IMR-90 (cell line): Measurements from ENCODE around the gene ATXN1. TPM values are rescaled to one million over a fixed set of nuclear protein-coding genes. Genes with fewer than 3 reads are reported as not detected.

ENCODE experiments used
- ATAC-seq: fragments of 200-7000 bp; cut with Tn5 transposase; 2 replicates; pipeline ENCODE4 v1.9.1; 2020; ENCODE audit warnings: low read depth, mild to moderate bottlenecking, moderate library complexity
- BruUV-seq: library from RNA; stranded (reverse); fragments of 400-500 nt; replicated peaks from 2 replicates; lab custom pipeline; 2021; lab: Mats Ljungman, UMichigan
- CTCF ChIA-PET: fragments of 300-600 bp; formaldehyde crosslinking; extraction: SDS; loops from one replicate; lab custom pipeline; 2021; ENCODE audit warnings: antibody characterized with exemption; lab: Yijun Ruan, JAX
- POLR2A ChIA-PET: fragments of 300-600 bp; sonication (Branson Sonifier 250); formaldehyde crosslinking; loops from one replicate; lab custom pipeline; 2022; ENCODE audit warnings: antibody characterized with exemption; ENCODE audit not compliant: unreplicated experiment; lab: Charles Lee
- DNase-seq: peaks from one replicate; pipeline ENCODE4 v3.0.0; 2013
- H2AFZ ChIP-seq: replicated peaks from 2 replicates; pipeline ENCODE3; 2013; ENCODE audit warnings: low read length, mild to moderate bottlenecking; ENCODE audit not compliant: poor library complexity
- H2AK5ac ChIP-seq: 2 replicates; pipeline ENCODE4 v1.6.1; 2013; ENCODE audit warnings: low read depth, low read length, inconsistent platforms
- H2AK9ac ChIP-seq: replicated peaks from 2 replicates; pipeline ENCODE3; 2013; ENCODE audit warnings: mild to moderate bottlenecking, low read depth, low read length, moderate library complexity; ENCODE audit not compliant: poor library complexity
- H2BK120ac ChIP-seq: 2 replicates; pipeline ENCODE4 v1.6.1; 2013; ENCODE audit warnings: low read depth, low read length, inconsistent platforms
- H2BK15ac ChIP-seq: 3 replicates; pipeline ENCODE4 v1.6.1; 2013; ENCODE audit warnings: low read depth, low read length, inconsistent platforms
- H2BK20ac ChIP-seq: 2 replicates; pipeline ENCODE4 v1.6.1; 2013; ENCODE audit warnings: low read depth, mild to moderate bottlenecking, inconsistent platforms, low read length, moderate library complexity
- H2BK5ac ChIP-seq: 2 replicates; pipeline ENCODE4 v1.6.1; 2013; ENCODE audit warnings: mild to moderate bottlenecking, low read depth, low read length, inconsistent platforms; ENCODE audit not compliant: poor library complexity, severe bottlenecking
- H3K14ac ChIP-seq: replicated peaks from 2 replicates; pipeline ENCODE4 v1.6.1; 2013; ENCODE audit warnings: low read depth, low read length, inconsistent platforms
- H3K18ac ChIP-seq: 2 replicates; pipeline ENCODE4 v1.6.1; 2013; ENCODE audit warnings: low read depth, low read length, control low read depth
- H3K23ac ChIP-seq: 2 replicates; pipeline ENCODE4 v1.6.1; 2013; ENCODE audit warnings: low read depth, low read length, inconsistent platforms
- H3K27ac ChIP-seq: 2 replicates; pipeline ENCODE4 v1.5.1; 2013; ENCODE audit warnings: mild to moderate bottlenecking, control low read depth, low read length; ENCODE audit not compliant: insufficient read depth
- H3K27me3 ChIP-seq: 2 replicates; pipeline ENCODE4 v1.6.1; 2013; ENCODE audit warnings: low read length; ENCODE audit not compliant: control insufficient read depth, insufficient read depth
- H3K36me3 ChIP-seq: 2 replicates; pipeline ENCODE4 v1.6.1; 2013; ENCODE audit warnings: low read length, mixed read lengths; ENCODE audit not compliant: control insufficient read depth, insufficient read depth
- H3K4ac ChIP-seq: 2 replicates; pipeline ENCODE4 v1.6.1; 2013; ENCODE audit warnings: low read depth, low read length, inconsistent platforms
- H3K4me1 ChIP-seq: 2 replicates; pipeline ENCODE4 v1.6.1; 2013; ENCODE audit warnings: low read length, mixed read lengths; ENCODE audit not compliant: control insufficient read depth, insufficient read depth
- H3K4me2 ChIP-seq: 2 replicates; pipeline ENCODE4 v1.6.1; 2013; ENCODE audit warnings: low read depth, mild to moderate bottlenecking, control low read depth, low read length, moderate library complexity
- H3K4me3 ChIP-seq: 2 replicates; pipeline ENCODE4 v1.5.1; 2013; ENCODE audit warnings: low read depth, mild to moderate bottlenecking, control low read depth, low read length, moderate library complexity; ENCODE audit not compliant: insufficient read depth
- H3K56ac ChIP-seq: 2 replicates; pipeline ENCODE4 v1.6.1; 2013; ENCODE audit warnings: low read length, inconsistent platforms; ENCODE audit not compliant: insufficient read depth; ENCODE audit errors: extremely low read depth
- H3K79me1 ChIP-seq, 2 experiments: 2 replicates each; pipeline ENCODE4 v1.6.1; 2013; ENCODE audit warnings: low read length in 2 of 2, inconsistent platforms in 1 of 2, low read depth in 1 of 2
- H3K9ac ChIP-seq: 2 replicates; pipeline ENCODE4 v1.6.1; 2013; ENCODE audit warnings: low read depth, low read length, control low read depth
- H3K9me1 ChIP-seq: 2 replicates; pipeline ENCODE4 v1.6.1; 2013; ENCODE audit warnings: low read length, inconsistent platforms; ENCODE audit not compliant: insufficient read depth
- H3K9me3 ChIP-seq: 2 replicates; pipeline ENCODE4 v1.6.1; 2013; ENCODE audit warnings: low read length; ENCODE audit not compliant: control insufficient read depth, insufficient read depth
- H4K20me1 ChIP-seq: 2 replicates; pipeline ENCODE4 v1.6.1; 2013; ENCODE audit warnings: low read length, inconsistent platforms; ENCODE audit not compliant: insufficient read depth
- H4K5ac ChIP-seq: 2 replicates; pipeline ENCODE4 v1.6.1; 2013; ENCODE audit warnings: mild to moderate bottlenecking, low read depth, low read length, control low read depth
- H4K8ac ChIP-seq, 2 experiments: 2 replicates each; pipeline ENCODE4 v1.6.1; 2013; ENCODE audit warnings: low read depth in 2 of 2, low read length in 2 of 2, control low read depth in 1 of 2, inconsistent platforms in 1 of 2
- H4K91ac ChIP-seq: 2 replicates; pipeline ENCODE4 v1.6.1; 2013; ENCODE audit warnings: low read depth, low read length, inconsistent platforms; ENCODE audit not compliant: insufficient read depth
- BHLHE40 ChIP-seq: fragments of 150-350 bp; IDR thresholded peaks from 2 replicates; pipeline ENCODE4 v1.6.1; 2016; ENCODE audit warnings: mild to moderate bottlenecking, low read depth, low read length
- CHD1 ChIP-seq: IDR thresholded peaks from 2 replicates; pipeline ENCODE4 v1.6.1; 2012; ENCODE audit warnings: low read depth, low read length, improper control_type of control experiment
- FOS ChIP-seq: fragments of 150-350 bp; IDR thresholded peaks from 2 replicates; pipeline ENCODE4 v1.6.1; 2016; ENCODE audit warnings: low read depth, low read length
- MAZ ChIP-seq: IDR thresholded peaks from 2 replicates; pipeline ENCODE4 v1.6.1; 2012; ENCODE audit warnings: low read depth, mild to moderate bottlenecking, low read length, improper control_type of control experiment, moderate library complexity, borderline replicate concordance
- MXI1 ChIP-seq: IDR thresholded peaks from 2 replicates; pipeline ENCODE4 v1.6.1; 2012; ENCODE audit warnings: low read depth, mild to moderate bottlenecking, low read length, moderate library complexity, borderline replicate concordance
- NFE2L2 ChIP-seq: fragments of 150-350 bp; IDR thresholded peaks from 2 replicates; pipeline ENCODE4 v1.6.1; 2016; ENCODE audit warnings: low read depth, mild to moderate bottlenecking, low read length
- POLR2A ChIP-seq: IDR thresholded peaks from 2 replicates; pipeline ENCODE4 v1.6.1; 2012; ENCODE audit warnings: mild to moderate bottlenecking, low read depth, low read length
- RCOR1 ChIP-seq: IDR thresholded peaks from 2 replicates; pipeline ENCODE4 v1.6.1; 2012; ENCODE audit warnings: mild to moderate bottlenecking, low read length, improper control_type of control experiment; ENCODE audit not compliant: insufficient replicate concordance
- RFX5 ChIP-seq: IDR thresholded peaks from 2 replicates; pipeline ENCODE4 v1.8.0; 2012; ENCODE audit warnings: low read depth, mild to moderate bottlenecking, low read length, moderate library complexity
- SMC3 ChIP-seq: fragments of 150-350 bp; IDR thresholded peaks from 2 replicates; pipeline ENCODE4 v1.6.1; 2016; ENCODE audit warnings: low read depth, mild to moderate bottlenecking, antibody characterized with exemption, low read length, moderate library complexity
- WGBS, 2 experiments: methylation state at CpG; one replicate each; pipeline versions ENCODE4 v1.1.5 to v1.1.7; 2013; ENCODE audit warnings: missing lambda C conversion rate in 2 of 2; ENCODE audit not compliant: insufficient read length in 1 of 2; ENCODE audit errors: extremely low coverage in 2 of 2; 5-methylcytosine and 5-hydroxymethylcytosine counted together
- dilution Hi-C: fragments of 300-500 bp; cut with HindIII; formaldehyde crosslinking; loops from one replicate; pipeline ENCODE4 v1.14.3; 2018; ENCODE audit warnings: low sequenced_read_pairs; ENCODE audit not compliant: unreplicated experiment
- in situ Hi-C: fragments of 300-500 bp; cut with MboI; formaldehyde crosslinking; loops from 3 replicates; pipeline ENCODE4 v1.14.3; 2019; ENCODE audit warnings: low sequenced_read_pairs, inconsistent platforms, mixed read lengths
- intact Hi-C: fragments of 100-400 bp; cut with micrococcal nuclease; formaldehyde crosslinking; loops from 2 replicates; pipeline ENCODE4 v1.10.0; 2022
- polyA plus RNA-seq, 3 experiments: library from polyadenylated mRNA; depleted of rRNA; stranded (reverse); fragments of >200 nt; gene quantifications; 2 replicates each; pipeline ENCODE4 v1.2.3, GENCODE V29; 2012; ENCODE audit warnings: low replicate concordance in 1 of 3
- total RNA-seq: library from RNA; depleted of rRNA; stranded (reverse); fragments of >200 nt; gene quantifications from 2 replicates; pipeline ENCODE4 v1.2.3, GENCODE V29; 2012
- TF ChIP-seq, protein P1 (sequence below): fragments of 150-350 bp; IDR thresholded peaks from 2 replicates; pipeline ENCODE4 v1.6.1; 2017; ENCODE audit warnings: mild to moderate bottlenecking, antibody characterized with exemption, low read length, low read depth
- TF ChIP-seq, protein P2 (sequence below): conservative IDR thresholded peaks from 2 replicates; pipeline ENCODE4 v1.5.1; 2012; ENCODE audit warnings: mild to moderate bottlenecking, low read depth, low read length, improper control_type of control experiment

The ATXN1 gene
- total and polyA plus RNA-seq, 2 of the 4 experiments (the other 2 are of a cell fraction), result 7.3 to 11.1 TPM

DNA sequence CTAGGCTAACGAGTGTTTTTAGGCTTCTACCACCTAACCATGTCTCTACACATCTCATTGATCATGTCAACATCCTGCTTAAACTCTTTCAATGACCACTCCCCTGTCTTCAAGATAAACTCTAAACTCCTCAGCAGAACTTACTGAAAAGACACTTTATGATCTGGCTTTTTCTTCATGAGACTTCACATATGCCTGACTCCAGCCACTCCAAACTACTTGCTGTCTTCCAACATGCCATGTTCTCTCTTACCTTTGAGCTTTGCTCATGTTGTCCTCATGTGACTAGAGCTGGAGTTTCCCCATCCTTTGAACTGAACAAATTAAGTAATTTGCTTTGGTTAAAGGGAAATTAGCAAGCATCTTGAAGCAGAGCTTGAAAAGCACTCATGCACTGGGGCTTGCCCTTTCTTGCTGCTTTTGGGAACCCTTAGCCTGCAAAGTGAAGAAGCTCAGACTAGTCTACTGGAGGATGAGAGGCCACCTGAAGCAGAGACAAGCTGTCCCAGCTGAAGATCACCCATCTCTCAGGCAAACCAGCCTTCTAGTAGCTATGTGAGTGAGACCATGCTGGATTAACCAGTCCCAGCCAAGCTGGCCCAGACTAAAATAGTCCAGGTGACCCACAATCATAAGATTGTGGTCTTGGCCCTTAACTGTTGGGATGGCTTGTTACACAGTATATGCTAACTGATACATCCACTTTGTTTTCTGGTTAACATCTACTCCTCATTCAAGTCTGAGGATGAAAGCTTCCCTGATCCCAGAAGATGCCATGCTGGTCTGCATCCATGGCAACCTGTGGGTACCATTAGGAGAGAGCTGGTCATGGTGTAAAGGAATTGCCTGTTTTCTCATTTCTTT is 287.1 kb downstream of the ATXN1 start (continued):
- no peak for TF ChIP-seq BHLHE40
- no peak for TF ChIP-seq MAZ

DNA sequence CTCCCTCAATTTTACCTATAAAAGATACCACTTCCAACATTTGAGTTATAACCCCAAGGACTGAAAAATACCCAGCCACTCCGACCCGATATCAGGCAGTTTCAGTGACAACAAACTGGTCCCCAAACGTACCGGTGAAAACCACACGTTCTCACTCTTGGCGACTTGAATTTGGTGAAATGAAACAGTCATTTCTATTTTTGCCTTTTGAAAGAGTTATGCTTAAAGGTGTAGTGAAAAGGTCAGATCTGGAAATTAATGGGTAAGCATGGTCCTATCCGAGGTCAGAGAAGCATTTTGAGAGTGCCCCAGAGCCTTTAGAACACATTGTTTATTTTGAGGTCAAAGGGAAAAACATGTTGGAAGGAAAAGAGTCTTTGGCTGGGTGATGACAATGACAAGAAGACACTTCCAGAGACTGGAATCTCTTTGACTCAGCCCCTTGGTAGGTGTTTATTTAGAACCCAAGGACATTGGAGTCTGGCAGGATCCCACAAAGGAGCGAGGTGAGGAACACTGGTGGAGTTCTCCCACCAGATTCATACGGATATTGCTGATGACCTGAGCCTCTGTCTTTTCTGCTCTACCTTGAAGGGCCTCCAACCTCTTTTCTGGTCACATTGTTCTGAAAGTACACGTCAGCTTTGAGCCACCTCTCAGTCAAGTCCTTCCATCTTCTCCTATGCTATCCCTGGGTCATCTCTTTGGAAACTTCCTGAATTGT is 287.9 kb downstream of the ATXN1 start:
- peaks cover 5% of the 10 kb centered on the region for H3K9me3 ChIP-seq
- intact Hi-C loops, result loop anchor here (2.0 kb wide), 1 partner anchor 135 kb away; no protein-coding TSS in a partner anchor
- no peaks in the 10 kb centered on the region for H3K27me3 ChIP-seq
- H4K5ac ChIP-seq, result peak overlapping the region; percentile 90
- peak overlapping the region; percentile 97 for H2BK20ac ChIP-seq
- H4K20me1 ChIP-seq, result no peaks in the 10 kb centered on the region
- peak overlapping the region; percentile 97 for H4K91ac ChIP-seq
- H3K56ac ChIP-seq, result peak overlapping the region; percentile 93
- ChIA-PET POLR2A (no interaction called here), CTCF (no interaction called here)
- H3K9me1 ChIP-seq, result peaks cover 17% of the 10 kb centered on the region
- H3K18ac ChIP-seq, result peak overlapping the region; percentile 97
- in situ Hi-C loops, result no loop called here
- peak overlapping the region; percentile 76 for H2BK5ac ChIP-seq
- H2BK15ac ChIP-seq, result peak overlapping the region; percentile 94
- H3K36me3 ChIP-seq, result peaks cover 5% of the 10 kb centered on the region; the same call in 1 of the 2 replicates
- BruUV-seq, result no TSS peak
- DNase-seq (no peak), ATAC-seq (no peak)
- H2AK9ac ChIP-seq, result no peak overlapping the region
- peak overlapping the region; percentile 89 for H2AK5ac ChIP-seq
- H3K79me1 ChIP-seq, result peaks cover 10 to 26% of the 10 kb centered on the region in 2 experiments
- peaks cover 23% of the 10 kb centered on the region for H3K4me1 ChIP-seq
- H3K27ac ChIP-seq, result peak overlapping the region; percentile 98; the same call in 1 of the 2 replicates
- WGBS, 2 experiments, result 94% methylated on average over 7 of the region's 10 CpGs; no CpG with 5 or more reads in 1 of the 2 experiments
- peak overlapping the region; percentile 98 for H2BK120ac ChIP-seq
- peak overlapping the region; percentile 96 for H3K4ac ChIP-seq
- peak overlapping the region; percentile 83 to 88 for H4K8ac ChIP-seq
- H3K4me2 ChIP-seq, result no peak overlapping the region; the same call in 1 of the 2 replicates
- H3K14ac ChIP-seq, result peak overlapping the region; percentile 91
- H3K9ac ChIP-seq, result no peak overlapping the region
- no peak overlapping the region for H2AFZ ChIP-seq
- H3K4me3 ChIP-seq, result no peak overlapping the region
- H3K23ac ChIP-seq, result peak overlapping the region; percentile 90
- dilution Hi-C loops, result no loop called here
- TF ChIP-seq, protein P1, sequence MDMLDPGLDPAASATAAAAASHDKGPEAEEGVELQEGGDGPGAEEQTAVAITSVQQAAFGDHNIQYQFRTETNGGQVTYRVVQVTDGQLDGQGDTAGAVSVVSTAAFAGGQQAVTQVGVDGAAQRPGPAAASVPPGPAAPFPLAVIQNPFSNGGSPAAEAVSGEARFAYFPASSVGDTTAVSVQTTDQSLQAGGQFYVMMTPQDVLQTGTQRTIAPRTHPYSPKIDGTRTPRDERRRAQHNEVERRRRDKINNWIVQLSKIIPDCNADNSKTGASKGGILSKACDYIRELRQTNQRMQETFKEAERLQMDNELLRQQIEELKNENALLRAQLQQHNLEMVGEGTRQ, result no peak
- TF ChIP-seq MXI1 (no peak), SMC3 (no peak), RCOR1 (no peak), CHD1 (no peak), RFX5 (no peak), BHLHE40 (no peak), POLR2A (no peak), FOS (no peak), NFE2L2 (no peak)
- TF ChIP-seq, protein P2, sequence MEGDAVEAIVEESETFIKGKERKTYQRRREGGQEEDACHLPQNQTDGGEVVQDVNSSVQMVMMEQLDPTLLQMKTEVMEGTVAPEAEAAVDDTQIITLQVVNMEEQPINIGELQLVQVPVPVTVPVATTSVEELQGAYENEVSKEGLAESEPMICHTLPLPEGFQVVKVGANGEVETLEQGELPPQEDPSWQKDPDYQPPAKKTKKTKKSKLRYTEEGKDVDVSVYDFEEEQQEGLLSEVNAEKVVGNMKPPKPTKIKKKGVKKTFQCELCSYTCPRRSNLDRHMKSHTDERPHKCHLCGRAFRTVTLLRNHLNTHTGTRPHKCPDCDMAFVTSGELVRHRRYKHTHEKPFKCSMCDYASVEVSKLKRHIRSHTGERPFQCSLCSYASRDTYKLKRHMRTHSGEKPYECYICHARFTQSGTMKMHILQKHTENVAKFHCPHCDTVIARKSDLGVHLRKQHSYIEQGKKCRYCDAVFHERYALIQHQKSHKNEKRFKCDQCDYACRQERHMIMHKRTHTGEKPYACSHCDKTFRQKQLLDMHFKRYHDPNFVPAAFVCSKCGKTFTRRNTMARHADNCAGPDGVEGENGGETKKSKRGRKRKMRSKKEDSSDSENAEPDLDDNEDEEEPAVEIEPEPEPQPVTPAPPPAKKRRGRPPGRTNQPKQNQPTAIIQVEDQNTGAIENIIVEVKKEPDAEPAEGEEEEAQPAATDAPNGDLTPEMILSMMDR, result no peak
